Measurements from ENCODE around the gene SCAMP1.

Gene SCAMP1

GRCh38 chr5:78514427-78515330, 154.3 kb downstream of the SCAMP1 start:
- no peak for DNase-seq

GRCh38 chr5:78515670-78516069, 155.3 kb downstream of the SCAMP1 start:
- DNase-seq: no peak

- peak; percentile 81 for DNase-seq
Measured at GRCh38 chr5:78518365-78519197, 158.2 kb downstream of the SCAMP1 start.

GRCh38 chr5:78519198-78519941, 159.0 kb downstream of the SCAMP1 start:
- no peak for DNase-seq

GRCh38 chr5:78521455-78521854, 161.0 kb downstream of the SCAMP1 start:
- no peak for DNase-seq

GRCh38 chr5:78522476-78523260, 162.3 kb downstream of the SCAMP1 start:
- no peak for DNase-seq

- DNase-seq: no peak
Measured at GRCh38 chr5:78523314-78524193, 163.1 kb downstream of the SCAMP1 start.

- peak; percentile 81 for DNase-seq
Measured at GRCh38 chr5:78526049-78526525, 165.7 kb downstream of the SCAMP1 start.

GRCh38 chr5:78527054-78527859, 166.8 kb downstream of the SCAMP1 start:
- peak; percentile 95 for DNase-seq

GRCh38 chr5:78527925-78528324, 167.5 kb downstream of the SCAMP1 start:
- DNase-seq: no peak

All from fibroblast of skin of scalp (primary cell).